Dendritic cell treated with granulocyte-macrophage colony-stimulating factor and Interleukin-4, amounts not matched to agents 40 ng/mL and 50 ng/mL, for 4 days (primary cell): ENCODE results near the gene COL27A1.

Experiments
- H3K27ac Mint-ChIP-seq: one replicate; pipeline ENCODE4 v1.8.0; 2022; ENCODE audit warnings: mild to moderate bottlenecking, mixed read lengths
- H3K27me3 Mint-ChIP-seq: one replicate; pipeline ENCODE4 v1.8.0; 2022; ENCODE audit warnings: mild to moderate bottlenecking, mixed read lengths
- H3K36me3 Mint-ChIP-seq: one replicate; pipeline ENCODE4 v1.8.0; 2022; ENCODE audit warnings: low read depth, mixed read lengths
- H3K4me1 Mint-ChIP-seq: one replicate; pipeline ENCODE4 v1.8.0; 2022; ENCODE audit warnings: low read depth, mixed read lengths
- H3K4me3 Mint-ChIP-seq: one replicate; pipeline ENCODE4 v1.8.0; 2022; ENCODE audit warnings: mild to moderate bottlenecking, moderate library complexity, mixed read lengths
- H3K9me3 Mint-ChIP-seq: one replicate; pipeline ENCODE4 v1.8.0; 2022; ENCODE audit warnings: mixed read lengths
- intact Hi-C: fragments of 100-400 bp; cut with micrococcal nuclease; formaldehyde crosslinking; loops from one replicate; pipeline ENCODE4 v1.15.0; 2022

Gene COL27A1

DNA sequence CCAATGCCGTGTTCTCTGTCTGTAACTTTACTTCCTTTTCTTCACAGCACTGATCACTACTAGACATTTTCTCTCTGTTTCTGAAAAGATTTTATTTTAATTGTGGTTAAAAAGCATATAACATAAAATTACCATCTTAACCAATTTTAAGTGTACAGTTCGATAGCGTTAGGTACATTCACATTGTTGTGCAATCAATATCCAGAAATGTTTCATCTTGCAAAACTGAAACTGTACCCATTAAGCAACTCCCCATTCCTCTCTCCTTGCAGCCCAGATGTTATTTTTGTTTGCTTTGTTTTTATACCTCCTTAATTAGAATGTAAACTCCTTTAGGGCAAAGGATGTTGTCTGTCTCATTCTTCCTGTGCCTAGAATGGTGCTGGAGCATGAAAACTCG, 47.5 kb downstream of the COL27A1 start:
- H3K36me3 Mint-ChIP-seq, result no peaks in the 10 kb centered on the region
- H3K27me3 Mint-ChIP-seq, result no peaks in the 10 kb centered on the region
- no peak overlapping the region for H3K4me3 Mint-ChIP-seq
- intact Hi-C loops, result no loop called here
- no peaks in the 10 kb centered on the region for H3K9me3 Mint-ChIP-seq
- H3K27ac Mint-ChIP-seq, result no peak overlapping the region
- peaks cover 21% of the 10 kb centered on the region for H3K4me1 Mint-ChIP-seq

GRCh38 chr9:114203410-114204140, 48.2 kb downstream of the COL27A1 start:
- Mint-ChIP-seq H3K9me3 (no peaks in the 10 kb centered on the region), H3K4me1 (peaks cover 21% of the 10 kb centered on the region), H3K27me3 (no peaks in the 10 kb centered on the region)

GRCh38 chr9:114204265-114204664, 48.9 kb downstream of the COL27A1 start:
- Mint-ChIP-seq H3K4me1 (peaks cover 21% of the 10 kb centered on the region), H3K27me3 (no peaks in the 10 kb centered on the region), H3K9me3 (no peaks in the 10 kb centered on the region), H3K27ac (no peak overlapping the region), H3K36me3 (no peaks in the 10 kb centered on the region), H3K4me3 (no peak overlapping the region)
- intact Hi-C loops, result no loop called here

More at GRCh38 chr9:114203410-114204140, 48.2 kb downstream of the COL27A1 start:
- H3K4me3 Mint-ChIP-seq, result no peak overlapping the region
- H3K27ac Mint-ChIP-seq, result no peak overlapping the region
- intact Hi-C loops, result no loop called here
- no peaks in the 10 kb centered on the region for H3K36me3 Mint-ChIP-seq

DNA sequence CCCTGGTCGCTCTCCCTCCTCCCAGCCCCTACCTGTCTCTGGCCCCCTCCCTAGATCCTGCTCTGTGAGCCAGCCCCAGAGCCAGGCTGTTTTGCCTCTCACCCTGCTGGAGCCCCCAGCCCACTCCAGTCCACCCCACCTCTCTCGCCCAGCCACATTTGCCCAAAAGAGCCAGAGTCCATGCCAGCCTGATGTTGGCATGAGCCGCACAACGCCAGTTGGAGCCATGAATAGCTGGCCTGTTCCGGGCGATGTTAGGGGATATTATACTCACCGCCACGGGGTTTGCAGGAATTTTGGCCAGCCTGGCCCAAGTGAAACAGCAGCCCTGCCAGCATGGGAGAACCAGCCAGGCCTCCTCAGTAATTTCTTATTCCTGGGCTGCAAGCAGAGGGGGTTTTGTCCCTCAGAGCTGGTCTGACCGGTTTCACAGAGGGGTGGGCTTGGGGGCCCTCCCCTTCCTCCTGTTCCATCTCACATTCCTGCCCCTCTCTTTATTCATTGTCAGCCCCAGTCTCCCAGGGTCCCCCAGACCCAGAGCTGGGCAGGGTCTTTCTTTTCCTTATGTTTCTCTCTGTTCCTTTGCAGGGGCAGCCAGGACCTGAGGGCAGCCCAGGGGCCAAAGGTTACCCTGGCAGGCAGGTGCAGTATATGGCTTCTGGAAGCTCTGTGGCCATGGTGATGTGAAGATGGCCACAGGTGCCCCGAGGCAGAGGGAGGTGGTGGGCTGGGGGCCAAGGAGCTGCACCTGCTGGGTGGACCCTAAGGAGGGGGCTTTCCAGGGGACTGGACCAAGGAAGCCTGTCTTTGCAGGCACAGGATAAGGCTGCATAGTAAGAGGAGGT, 50.1 kb downstream of the COL27A1 start:
- Mint-ChIP-seq H3K4me3 (no peak overlapping the region), H3K9me3 (no peaks in the 10 kb centered on the region), H3K36me3 (no peaks in the 10 kb centered on the region), H3K27me3 (no peaks in the 10 kb centered on the region), H3K4me1 (peaks cover 21% of the 10 kb centered on the region), H3K27ac (no peak overlapping the region)
- intact Hi-C loops, result no loop called here

DNA sequence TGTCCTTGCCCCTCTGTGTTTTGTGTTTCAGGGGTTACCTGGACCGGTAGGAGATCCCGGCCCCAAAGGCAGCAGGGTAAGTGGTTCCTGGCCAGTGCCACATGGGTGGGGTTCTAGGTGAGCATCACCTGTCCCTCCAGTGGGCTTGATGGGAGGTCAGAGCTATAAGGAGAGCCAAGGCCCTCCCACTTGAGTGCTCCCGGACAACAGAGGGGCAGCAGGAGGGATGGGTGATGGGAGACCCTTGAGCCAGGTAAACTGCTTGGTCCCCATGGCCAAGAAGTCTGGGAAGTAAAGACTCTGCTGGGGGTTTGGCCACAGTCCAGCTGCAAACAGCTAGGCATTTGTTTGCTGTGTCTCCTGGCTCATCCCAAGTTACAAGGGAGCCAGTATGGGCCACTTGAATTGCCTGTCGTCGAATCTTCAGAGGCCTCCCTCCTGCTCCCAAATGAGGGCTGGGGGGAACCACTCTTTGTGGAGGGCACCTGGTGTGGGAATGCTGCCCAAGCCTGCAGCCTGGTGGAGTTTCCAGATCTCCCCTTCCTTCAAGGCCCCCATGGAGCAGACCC, 51.0 kb downstream of the COL27A1 start:
- Mint-ChIP-seq H3K4me3 (no peak overlapping the region), H3K9me3 (no peaks in the 10 kb centered on the region), H3K36me3 (no peaks in the 10 kb centered on the region), H3K27me3 (no peaks in the 10 kb centered on the region), H3K27ac (no peak overlapping the region), H3K4me1 (peaks cover 21% of the 10 kb centered on the region)
- intact Hi-C loops, result no loop called here

DNA sequence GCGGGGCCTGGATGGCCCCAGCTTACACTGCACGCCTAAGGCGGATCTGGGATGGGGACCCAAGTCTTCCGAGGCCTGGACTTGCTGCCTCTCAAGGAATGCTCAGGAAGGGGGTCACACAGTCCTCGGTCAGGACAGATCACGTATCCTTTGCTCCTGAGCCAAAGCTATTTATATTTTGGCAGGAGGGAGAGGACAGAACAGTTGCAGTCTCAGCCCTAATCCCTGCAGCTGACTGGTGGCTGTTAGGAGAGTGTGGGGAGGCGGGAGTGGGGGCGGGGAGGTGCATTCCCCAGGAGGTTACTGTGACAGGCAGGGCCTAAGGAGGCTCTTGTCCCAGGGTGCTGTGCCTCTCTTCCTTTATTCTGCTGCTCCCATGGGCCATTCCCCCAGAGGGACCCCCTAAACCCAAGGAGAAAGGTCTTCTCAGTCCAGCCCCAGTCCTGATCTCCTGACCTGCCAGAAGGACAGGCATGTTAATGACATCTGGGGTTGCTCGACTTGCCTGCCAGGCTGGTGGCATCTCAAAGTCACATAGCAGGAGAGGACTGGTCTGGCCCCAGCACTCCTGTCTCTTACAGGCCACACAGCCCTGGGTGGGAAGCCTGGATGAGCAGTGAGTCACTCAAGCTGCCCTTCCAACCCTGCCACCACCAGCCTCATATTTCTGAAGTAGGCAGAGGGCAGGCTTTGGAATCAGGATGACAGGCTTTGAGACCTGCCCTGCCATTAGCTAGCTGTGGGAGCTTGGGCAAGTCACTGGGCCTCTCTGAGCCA, 51.9 kb downstream of the COL27A1 start:
- Mint-ChIP-seq H3K27ac (no peak overlapping the region), H3K4me1 (peaks cover 18% of the 10 kb centered on the region), H3K9me3 (no peaks in the 10 kb centered on the region), H3K36me3 (no peaks in the 10 kb centered on the region), H3K4me3 (no peak overlapping the region), H3K27me3 (no peaks in the 10 kb centered on the region)
- intact Hi-C loops, result no loop called here

DNA sequence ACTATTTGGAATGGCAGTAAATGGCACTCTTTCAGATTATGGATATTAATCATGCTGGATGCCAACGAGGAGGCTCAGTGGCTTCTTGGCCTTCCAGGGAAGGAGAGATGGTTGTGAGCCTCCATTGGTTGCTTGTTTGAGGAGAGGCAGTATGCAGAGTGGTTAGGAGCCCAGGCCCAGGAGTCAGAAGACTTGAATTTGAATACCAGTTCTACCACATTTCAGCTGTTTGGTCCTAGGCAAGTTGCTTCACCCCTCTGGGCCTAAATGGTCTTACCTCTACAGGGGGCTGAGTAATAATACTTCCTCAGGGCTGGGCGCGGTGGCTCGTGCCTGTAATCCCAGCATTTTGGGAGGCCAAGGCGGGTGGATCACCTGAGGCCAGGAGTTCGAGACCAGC, 52.5 kb downstream of the COL27A1 start:
- intact Hi-C loops, result no loop called here
- Mint-ChIP-seq H3K4me3 (no peak overlapping the region), H3K27ac (no peak overlapping the region), H3K27me3 (no peaks in the 10 kb centered on the region), H3K9me3 (no peaks in the 10 kb centered on the region), H3K4me1 (peaks cover 12% of the 10 kb centered on the region), H3K36me3 (no peaks in the 10 kb centered on the region)

DNA sequence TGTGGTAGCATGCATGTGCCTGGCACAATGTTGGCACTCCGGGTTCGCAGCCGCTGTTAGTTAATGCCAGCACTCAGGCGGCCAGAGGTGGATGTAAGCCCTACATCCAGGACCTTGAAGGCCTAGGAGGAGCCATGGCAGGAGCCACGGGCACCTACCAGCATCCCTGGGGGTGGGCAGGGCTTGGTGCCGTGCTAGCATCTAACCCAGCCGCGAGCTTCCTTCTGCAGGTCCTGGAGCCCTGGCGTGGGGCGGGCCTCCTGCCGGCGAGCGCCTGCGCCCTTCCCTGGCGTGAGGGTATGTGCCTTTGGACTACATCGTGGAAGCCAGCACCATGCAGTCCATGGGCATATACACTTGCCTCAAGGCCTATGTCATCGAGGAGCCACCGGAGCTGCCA, 53.8 kb downstream of the COL27A1 start:
- no peaks in the 10 kb centered on the region for H3K4me1 Mint-ChIP-seq
- no peaks in the 10 kb centered on the region for H3K9me3 Mint-ChIP-seq
- intact Hi-C loops, result no loop called here
- H3K27me3 Mint-ChIP-seq, result no peaks in the 10 kb centered on the region
- H3K36me3 Mint-ChIP-seq, result no peaks in the 10 kb centered on the region
- H3K27ac Mint-ChIP-seq, result no peak overlapping the region
- no peak overlapping the region for H3K4me3 Mint-ChIP-seq

DNA sequence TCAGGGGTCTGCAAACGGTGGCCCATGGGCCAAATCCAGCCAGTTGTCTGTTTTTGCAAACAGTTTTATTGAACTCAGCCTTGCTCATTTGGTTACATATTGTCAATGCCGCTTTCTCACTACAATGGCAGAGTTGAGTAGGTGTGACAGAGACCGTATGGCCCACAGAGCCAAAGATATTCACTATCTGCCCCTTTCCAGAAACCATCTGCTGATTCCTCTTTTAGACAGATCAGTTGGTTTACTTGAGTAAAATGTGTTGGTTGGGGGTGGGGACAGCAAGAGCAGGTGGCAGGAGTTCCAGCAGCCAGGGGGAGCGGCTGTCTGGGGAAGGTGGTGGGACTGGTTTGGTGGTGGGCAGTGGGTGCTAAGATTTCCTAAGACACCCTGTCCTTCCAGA, 54.8 kb downstream of the COL27A1 start:
- Mint-ChIP-seq H3K4me1 (no peaks in the 10 kb centered on the region), H3K4me3 (no peak overlapping the region), H3K9me3 (no peaks in the 10 kb centered on the region), H3K27me3 (no peaks in the 10 kb centered on the region), H3K36me3 (no peaks in the 10 kb centered on the region), H3K27ac (no peak overlapping the region)
- intact Hi-C loops, result no loop called here

DNA sequence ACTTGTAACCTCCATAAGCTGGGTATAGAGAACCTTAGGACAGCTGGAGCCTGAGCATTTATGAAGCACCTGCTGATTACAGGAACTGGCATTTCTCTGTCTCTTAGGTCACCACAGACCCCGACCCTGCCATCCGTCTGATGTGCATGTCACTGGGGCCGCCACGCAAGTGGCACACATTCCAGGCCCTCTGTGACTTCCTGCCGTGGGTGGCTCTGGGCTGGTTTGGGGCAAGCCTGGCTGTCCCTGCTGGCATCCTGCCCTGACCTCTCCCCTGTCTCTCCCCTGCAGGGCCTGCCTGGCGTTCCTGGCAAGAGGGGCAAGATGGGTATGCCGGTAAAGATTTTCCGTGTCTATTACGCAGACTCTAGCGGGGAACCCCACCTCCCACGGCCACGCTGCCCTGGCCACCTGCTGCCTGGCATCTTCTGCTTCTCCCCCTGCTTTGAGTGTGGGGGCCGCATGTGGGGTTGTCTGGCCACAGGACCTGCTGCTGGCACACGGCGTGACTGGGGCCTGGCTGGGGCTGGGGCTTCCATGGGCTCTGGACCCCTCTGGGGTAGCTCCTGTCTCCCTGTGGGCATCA, 55.4 kb downstream of the COL27A1 start:
- no peaks in the 10 kb centered on the region for H3K9me3 Mint-ChIP-seq
- no peak overlapping the region for H3K27ac Mint-ChIP-seq
- H3K27me3 Mint-ChIP-seq, result no peaks in the 10 kb centered on the region
- H3K4me3 Mint-ChIP-seq, result no peak overlapping the region
- no peaks in the 10 kb centered on the region for H3K4me1 Mint-ChIP-seq
- H3K36me3 Mint-ChIP-seq, result no peaks in the 10 kb centered on the region
- intact Hi-C loops, result no loop called here

- Mint-ChIP-seq H3K4me1 (no peaks in the 10 kb centered on the region), H3K27ac (no peak overlapping the region), H3K9me3 (no peaks in the 10 kb centered on the region), H3K36me3 (no peaks in the 10 kb centered on the region), H3K4me3 (no peak overlapping the region), H3K27me3 (no peaks in the 10 kb centered on the region)
- intact Hi-C loops, result no loop called here
These were observed 57.5 kb downstream of the COL27A1 start for GRCh38 chr9:114212826-114213225.

- intact Hi-C loops, result no loop called here
- H3K27me3 Mint-ChIP-seq, result no peaks in the 10 kb centered on the region
- no peaks in the 10 kb centered on the region for H3K9me3 Mint-ChIP-seq
- no peaks in the 10 kb centered on the region for H3K4me1 Mint-ChIP-seq
- H3K36me3 Mint-ChIP-seq, result no peaks in the 10 kb centered on the region
- no peak overlapping the region for H3K27ac Mint-ChIP-seq
- H3K4me3 Mint-ChIP-seq, result no peak overlapping the region
These were observed 58.2 kb downstream of the COL27A1 start for GRCh38 chr9:114213566-114213965.

DNA sequence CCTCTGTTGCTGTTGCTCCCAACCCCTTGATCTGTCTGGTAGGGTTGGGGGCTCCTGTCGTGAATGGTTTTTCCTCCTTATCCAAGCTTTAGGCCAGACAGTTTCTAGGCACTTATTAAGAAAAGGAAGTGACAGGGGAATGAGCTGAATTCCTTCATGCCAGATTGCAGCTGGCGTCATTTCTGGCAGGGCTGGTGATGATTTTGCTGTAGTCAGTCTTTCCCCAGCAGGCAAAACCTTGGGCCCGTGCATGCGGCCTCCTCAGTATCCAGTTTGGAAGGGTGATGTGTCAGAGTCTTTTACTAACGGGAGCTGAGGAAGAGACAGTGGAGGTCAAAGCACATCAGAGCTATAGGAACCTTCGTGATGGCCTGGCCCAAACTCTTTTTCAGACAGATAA, 58.8 kb downstream of the COL27A1 start:
- Mint-ChIP-seq H3K4me3 (no peak overlapping the region), H3K27ac (no peak overlapping the region), H3K9me3 (no peaks in the 10 kb centered on the region), H3K27me3 (no peaks in the 10 kb centered on the region), H3K36me3 (no peaks in the 10 kb centered on the region), H3K4me1 (no peaks in the 10 kb centered on the region)
- intact Hi-C loops, result no loop called here
